ENCODE results near the gene SRPX2.

The SRPX2 gene

GRCh38 chrX:100643956-100644860 lies at the start of gene SRPX2:
TSS of gene SRPX2 (plus strand) at chrX:100644199. CDS start at chrX:100646323, 2,124 bp downstream.
- DNase-seq = no peak

- DNase-seq = no peak
Measured at GRCh38 chrX:100596601-100597000, 47.4 kb upstream of the SRPX2 start.

GRCh38 chrX:100599456-100599855 lies 44.5 kb upstream of the SRPX2 start:
- DNase-seq = no peak

GRCh38 chrX:100600340-100600739 lies 43.7 kb upstream of the SRPX2 start:
- no peak for DNase-seq

GRCh38 chrX:100600758-100601157 lies 43.2 kb upstream of the SRPX2 start:
- DNase-seq = no peak

- DNase-seq = no peak
Measured at GRCh38 chrX:100606753-100607152, 37.2 kb upstream of the SRPX2 start.

- no peak for DNase-seq
Measured at GRCh38 chrX:100609591-100609990, 34.4 kb upstream of the SRPX2 start.

GRCh38 chrX:100611951-100612350 lies 32.0 kb upstream of the SRPX2 start:
- DNase-seq = no peak

- no peak for DNase-seq
Measured at GRCh38 chrX:100615005-100615404, 29.0 kb upstream of the SRPX2 start.

GRCh38 chrX:100623001-100623400 lies 21.0 kb upstream of the SRPX2 start:
- DNase-seq = no peak

GRCh38 chrX:100625985-100626491 lies 18.0 kb upstream of the SRPX2 start:
- DNase-seq = no peak

- no peak for DNase-seq
Measured at GRCh38 chrX:100635040-100635439, 9.0 kb upstream of the SRPX2 start.

- no peak for DNase-seq
Measured at GRCh38 chrX:100635989-100636320, 8.0 kb upstream of the SRPX2 start.

- DNase-seq = peak; percentile 87
Measured at GRCh38 chrX:100636321-100636991, 7.5 kb upstream of the SRPX2 start, which contains the start of gene TSPAN6. TSS of gene TSPAN6 (minus strand) at chrX:100636806. CDS start at chrX:100636694, 112 bp downstream.

GRCh38 chrX:100642290-100642689 lies 1.7 kb upstream of the SRPX2 start:
- no peak for DNase-seq

- DNase-seq = no peak
Measured at GRCh38 chrX:100643212-100643611, 787 bp upstream of the SRPX2 start.

- no peak for DNase-seq
Measured at GRCh38 chrX:100645106-100645505, 1.1 kb downstream of the SRPX2 start.

- DNase-seq = no peak
Measured at GRCh38 chrX:100647095-100647494, 3.1 kb downstream of the SRPX2 start.

- DNase-seq = no peak
Measured at GRCh38 chrX:100647739-100648138, 3.7 kb downstream of the SRPX2 start.

- no peak for DNase-seq
Measured at GRCh38 chrX:100648458-100649417, 4.7 kb downstream of the SRPX2 start.

GRCh38 chrX:100649550-100650356 lies 5.8 kb downstream of the SRPX2 start:
- no peak for DNase-seq

GRCh38 chrX:100650841-100651240 lies 6.8 kb downstream of the SRPX2 start:
- no peak for DNase-seq
